Bronchial epithelial cell (primary cell): ENCODE results near the gene OR10A2. TPM values are rescaled to one million over a fixed set of nuclear protein-coding genes. Genes with fewer than 3 reads are reported as not detected.
A peak's percentile ranks its signal among the peaks of the same experiment; 100 is the strongest.
"Not testable (repeated sequence)": the region's sequence is repeated elsewhere in the genome, so short reads cannot be mapped to it uniquely, and the experiment has no call there.

Experiments
- DNase-seq: peaks from one replicate; pipeline ENCODE4 v3.0.0-alpha.2; 2010; ENCODE audit warnings: low read depth
- FAIRE-seq: peaks from 2 replicates; lab custom pipeline; 2011; peaks lifted over from hg19 to GRCh38; lab: Jason Lieb, UNC
- H3K27me3 ChIP-seq: 2 replicates; pipeline ENCODE4 v1.5.1; 2011; ENCODE audit warnings: low read length; ENCODE audit not compliant: control insufficient read depth, insufficient read depth
- H3K36me3 ChIP-seq: 2 replicates; pipeline ENCODE4 v1.5.1; 2011; ENCODE audit warnings: low read length; ENCODE audit not compliant: control insufficient read depth, insufficient read depth
- H3K4me3 ChIP-seq: 2 replicates; pipeline ENCODE4 v1.5.1; 2011; ENCODE audit warnings: mild to moderate bottlenecking, low read depth, low read length, control low read depth
- CTCF ChIP-seq: IDR thresholded peaks from 2 replicates; pipeline ENCODE4 v1.5.1; 2011; ENCODE audit warnings: mild to moderate bottlenecking, moderate library complexity, low read length, control low read depth, inconsistent platforms; ENCODE audit not compliant: insufficient read depth, severe bottlenecking
- total RNA-seq: library from RNA; depleted of rRNA; stranded (reverse); fragments of >200 nt; gene quantifications from 2 replicates; pipeline ENCODE4 v1.2.1, GENCODE V29; 2014

Gene OR10A2
- total RNA-seq, 1 donor from 2014 or later: not detected

- no peak for FAIRE-seq
- Histone ChIP-seq H3K4me3 (no peak overlapping the region), H3K36me3 (no peaks in the 10 kb centered on the region), H3K27me3 (no peaks in the 10 kb centered on the region)
- TF ChIP-seq CTCF: no peak
- peak; percentile 40 for DNase-seq
Measured at GRCh38 chr11:6900327-6900999, 37.6 kb downstream of the OR10A2 start.

- FAIRE-seq, H3K27me3 ChIP-seq, H3K4me3 ChIP-seq, DNase-seq, H3K36me3 ChIP-seq: not testable (repeated sequence)
Measured at GRCh38 chr11:6904804-6905203, 41.9 kb downstream of the OR10A2 start.

GRCh38 chr11:6911378-6911777 lies 48.5 kb downstream of the OR10A2 start:
- H3K27me3 ChIP-seq: no peaks in the 10 kb centered on the region
- no peak overlapping the region for H3K4me3 ChIP-seq
- FAIRE-seq (peak; percentile 7), DNase-seq (no peak)
- TF ChIP-seq CTCF: no peak
- no peaks in the 10 kb centered on the region for H3K36me3 ChIP-seq

- FAIRE-seq (no peak), DNase-seq (peak; percentile 59)
- TF ChIP-seq CTCF: no peak
- H3K4me3 ChIP-seq: no peak overlapping the region
- no peaks in the 10 kb centered on the region for H3K36me3 ChIP-seq
- no peaks in the 10 kb centered on the region for H3K27me3 ChIP-seq
Measured at GRCh38 chr11:6911948-6912347, 49.1 kb downstream of the OR10A2 start.

- no peak for DNase-seq
- Histone ChIP-seq H3K36me3 (no peaks in the 10 kb centered on the region), H3K27me3 (no peaks in the 10 kb centered on the region), H3K4me3 (no peak overlapping the region)
- no peak for TF ChIP-seq CTCF
- no peak for FAIRE-seq
Measured at GRCh38 chr11:6919698-6920097, 56.8 kb downstream of the OR10A2 start.

GRCh38 chr11:6920702-6921101 lies 57.8 kb downstream of the OR10A2 start, which contains the start of gene OR2D3:
OR2D3 (plus strand) TSS chr11:6921002; CDS start chr11:6921002, 0 bp downstream.
- TF ChIP-seq CTCF: no peak
- H3K27me3 ChIP-seq: no peaks in the 10 kb centered on the region
- DNase-seq (no peak), FAIRE-seq (no peak)
- no peaks in the 10 kb centered on the region for H3K36me3 ChIP-seq
- no peak within 1 kb of the TSS for H3K4me3 ChIP-seq

Other genes with a start within 250 kb of the OR10A2 start
- 23.7 and 40.8 TPM in 2 replicates for gene TPP1, start 243.6 kb upstream of the OR10A2 start, total RNA-seq
- 0.26 TPM in 2 replicates for gene DCHS1, start 207.2 kb upstream of the OR10A2 start, total RNA-seq
- 44.5 and 63.7 TPM in 2 replicates for gene MRPL17, start 179.7 kb upstream of the OR10A2 start, total RNA-seq
- gene OR2AG2, start 91.1 kb upstream of the OR10A2 start, total RNA-seq: under 0.01 TPM in 2 replicates
- not detected in 2 replicates for gene OR2AG1, start 80.0 kb upstream of the OR10A2 start, total RNA-seq
- under 0.01 and 0.26 TPM in 2 replicates for gene OR6A2, start 63.4 kb upstream of the OR10A2 start, total RNA-seq
- not detected in 2 replicates for gene OR10A5, start 17.4 kb upstream of the OR10A2 start, total RNA-seq
- not detected in 2 replicates for gene OR10A4, start 13.6 kb downstream of the OR10A2 start, total RNA-seq
- gene OR2D2, start 29.4 kb downstream of the OR10A2 start, total RNA-seq: 0.26 TPM in 1 of 2 replicates, not detected in the other
- not detected in 2 replicates for gene OR2D3, start 57.9 kb downstream of the OR10A2 start, total RNA-seq
- 4.7 and 6.1 TPM in 2 replicates for gene ZNF215, start 63.4 kb downstream of the OR10A2 start, total RNA-seq
- gene ZNF214, start 157.3 kb downstream of the OR10A2 start, total RNA-seq: 2.6 and 3.2 TPM in 2 replicates
- gene NLRP14, start 157.4 kb downstream of the OR10A2 start, total RNA-seq: under 0.01 and 0.13 TPM in 2 replicates
- gene RBMXL2, start 225.9 kb downstream of the OR10A2 start, total RNA-seq: not detected in 2 replicates